ENCODE measurements around the gene NAV2.
"Not testable (repeated sequence)": the region's sequence is repeated elsewhere in the genome, so short reads cannot be mapped to it uniquely, and the experiment has no call there.

NAV2 gene

GRCh38 chr11:19894404-19894803 lies 181.8 kb downstream of the NAV2 start:
- Histone ChIP-seq H3K27me3 (ENCODE audit: control insufficient read depth, insufficient read depth, low read length) (no peaks in the 10 kb centered on the region), H3K4me1 (ENCODE audit: control insufficient read depth, insufficient read depth, low read length) (peaks cover 19% of the 10 kb centered on the region), H3K36me3 (ENCODE audit: insufficient read depth, low read length) (peaks cover 87% of the 10 kb centered on the region), H3K4me3 (ENCODE audit: low read length) (no peak overlapping the region), H3K9ac (ENCODE audit: low read depth, low read length) (no peak overlapping the region), H3K4me2 (ENCODE audit: low read length) (no peak overlapping the region), H3K9me3 (replicated peaks; ENCODE audit: low read length) (no peaks in the 10 kb centered on the region)

GRCh38 chr11:19895037-19895436 lies 182.4 kb downstream of the NAV2 start:
- not testable (repeated sequence) for H3K27me3 ChIP-seq (ENCODE audit: control insufficient read depth, insufficient read depth, low read length); H3K9ac ChIP-seq (ENCODE audit: low read depth, low read length)
- peaks cover 88% of the 10 kb centered on the region for H3K36me3 ChIP-seq (ENCODE audit: insufficient read depth, low read length)

GRCh38 chr11:19895776-19896175 lies 183.1 kb downstream of the NAV2 start:
- Histone ChIP-seq H3K4me1 (ENCODE audit: control insufficient read depth, insufficient read depth, low read length) (peaks cover 6% of the 10 kb centered on the region), H3K36me3 (ENCODE audit: insufficient read depth, low read length) (peaks cover 90% of the 10 kb centered on the region), H3K27me3 (ENCODE audit: control insufficient read depth, insufficient read depth, low read length) (no peaks in the 10 kb centered on the region), H3K9ac (ENCODE audit: low read depth, low read length) (no peak overlapping the region), H3K4me2 (ENCODE audit: low read length) (no peak overlapping the region), H3K9me3 (replicated peaks; ENCODE audit: low read length) (no peaks in the 10 kb centered on the region), H3K4me3 (ENCODE audit: low read length) (no peak overlapping the region)

More at GRCh38 chr11:19895037-19895436, 182.4 kb downstream of the NAV2 start:
- H3K4me1 ChIP-seq (ENCODE audit: control insufficient read depth, insufficient read depth, low read length): peaks cover 13% of the 10 kb centered on the region
- H3K4me2 ChIP-seq (ENCODE audit: low read length); H3K4me3 ChIP-seq (ENCODE audit: low read length); H3K9me3 ChIP-seq (replicated peaks; ENCODE audit: low read length): not testable (repeated sequence)

- no peaks in the 10 kb centered on the region for H3K27me3 ChIP-seq (ENCODE audit: control insufficient read depth, insufficient read depth, low read length)
- no peak overlapping the region for H3K4me2 ChIP-seq (ENCODE audit: low read length)
- H3K4me3 ChIP-seq (ENCODE audit: low read length): no peak overlapping the region
- H3K9me3 ChIP-seq (replicated peaks; ENCODE audit: low read length): no peaks in the 10 kb centered on the region
- H3K36me3 ChIP-seq (ENCODE audit: insufficient read depth, low read length): peaks cover 88% of the 10 kb centered on the region
- H3K9ac ChIP-seq (ENCODE audit: low read depth, low read length): no peak overlapping the region
- H3K4me1 ChIP-seq (ENCODE audit: control insufficient read depth, insufficient read depth, low read length): peaks cover 13% of the 10 kb centered on the region
Measured at GRCh38 chr11:19903620-19904069, 191.0 kb downstream of the NAV2 start.

GRCh38 chr11:19905280-19905853 lies 192.7 kb downstream of the NAV2 start:
- no peak overlapping the region for H3K9ac ChIP-seq (ENCODE audit: low read depth, low read length)

GRCh38 chr11:19906126-19906525 lies 193.5 kb downstream of the NAV2 start:
- no peak overlapping the region for H3K4me3 ChIP-seq (ENCODE audit: low read length)
- H3K4me2 ChIP-seq (ENCODE audit: low read length): no peak overlapping the region
- H3K9me3 ChIP-seq (replicated peaks; ENCODE audit: low read length): no peaks in the 10 kb centered on the region
- H3K36me3 ChIP-seq (ENCODE audit: insufficient read depth, low read length): peaks cover 82% of the 10 kb centered on the region
- H3K9ac ChIP-seq (ENCODE audit: low read depth, low read length): no peak overlapping the region
- H3K4me1 ChIP-seq (ENCODE audit: control insufficient read depth, insufficient read depth, low read length): peaks cover 13% of the 10 kb centered on the region
- no peaks in the 10 kb centered on the region for H3K27me3 ChIP-seq (ENCODE audit: control insufficient read depth, insufficient read depth, low read length)

More at GRCh38 chr11:19905280-19905853, 192.7 kb downstream of the NAV2 start:
- H3K4me2 ChIP-seq (ENCODE audit: low read length): no peak overlapping the region
- H3K27me3 ChIP-seq (ENCODE audit: control insufficient read depth, insufficient read depth, low read length): no peaks in the 10 kb centered on the region
- H3K4me1 ChIP-seq (ENCODE audit: control insufficient read depth, insufficient read depth, low read length): peaks cover 13% of the 10 kb centered on the region
- H3K36me3 ChIP-seq (ENCODE audit: insufficient read depth, low read length): peaks cover 83% of the 10 kb centered on the region
- H3K9me3 ChIP-seq (replicated peaks; ENCODE audit: low read length): no peaks in the 10 kb centered on the region
- H3K4me3 ChIP-seq (ENCODE audit: low read length): no peak overlapping the region

GRCh38 chr11:19907008-19907579 lies 194.5 kb downstream of the NAV2 start:
- H3K9me3 ChIP-seq (replicated peaks; ENCODE audit: low read length): no peaks in the 10 kb centered on the region
- no peak overlapping the region for H3K4me2 ChIP-seq (ENCODE audit: low read length)
- H3K27me3 ChIP-seq (ENCODE audit: control insufficient read depth, insufficient read depth, low read length): no peaks in the 10 kb centered on the region
- H3K9ac ChIP-seq (ENCODE audit: low read depth, low read length): no peak overlapping the region
- no peak overlapping the region for H3K4me3 ChIP-seq (ENCODE audit: low read length)
- peaks cover 81% of the 10 kb centered on the region for H3K36me3 ChIP-seq (ENCODE audit: insufficient read depth, low read length)
- peaks cover 17% of the 10 kb centered on the region for H3K4me1 ChIP-seq (ENCODE audit: control insufficient read depth, insufficient read depth, low read length)

- H3K4me2 ChIP-seq (ENCODE audit: low read length): no peak overlapping the region
- no peak overlapping the region for H3K4me3 ChIP-seq (ENCODE audit: low read length)
- H3K4me1 ChIP-seq (ENCODE audit: control insufficient read depth, insufficient read depth, low read length): peaks cover 25% of the 10 kb centered on the region
- H3K27me3 ChIP-seq (ENCODE audit: control insufficient read depth, insufficient read depth, low read length): no peaks in the 10 kb centered on the region
- no peak overlapping the region for H3K9ac ChIP-seq (ENCODE audit: low read depth, low read length)
- no peaks in the 10 kb centered on the region for H3K9me3 ChIP-seq (replicated peaks; ENCODE audit: low read length)
- H3K36me3 ChIP-seq (ENCODE audit: insufficient read depth, low read length): peaks cover 75% of the 10 kb centered on the region
Measured at GRCh38 chr11:19907839-19908238, 195.2 kb downstream of the NAV2 start.

GRCh38 chr11:19910931-19911330 lies 198.3 kb downstream of the NAV2 start:
- Histone ChIP-seq H3K9me3 (replicated peaks; ENCODE audit: low read length) (no peaks in the 10 kb centered on the region), H3K9ac (ENCODE audit: low read depth, low read length) (no peak overlapping the region), H3K4me2 (ENCODE audit: low read length) (no peak overlapping the region), H3K27me3 (ENCODE audit: control insufficient read depth, insufficient read depth, low read length) (no peaks in the 10 kb centered on the region), H3K4me1 (ENCODE audit: control insufficient read depth, insufficient read depth, low read length) (peaks cover 26% of the 10 kb centered on the region), H3K36me3 (ENCODE audit: insufficient read depth, low read length) (peaks cover 67% of the 10 kb centered on the region), H3K4me3 (ENCODE audit: low read length) (no peak overlapping the region)

- Histone ChIP-seq H3K4me1 (ENCODE audit: control insufficient read depth, insufficient read depth, low read length) (peaks cover 26% of the 10 kb centered on the region), H3K27me3 (ENCODE audit: control insufficient read depth, insufficient read depth, low read length) (no peaks in the 10 kb centered on the region), H3K4me2 (ENCODE audit: low read length) (no peak overlapping the region), H3K4me3 (ENCODE audit: low read length) (no peak overlapping the region), H3K9ac (ENCODE audit: low read depth, low read length) (no peak overlapping the region), H3K36me3 (ENCODE audit: insufficient read depth, low read length) (peaks cover 67% of the 10 kb centered on the region), H3K9me3 (replicated peaks; ENCODE audit: low read length) (no peaks in the 10 kb centered on the region)
Measured at GRCh38 chr11:19912115-19912957, 199.7 kb downstream of the NAV2 start.

- Histone ChIP-seq H3K36me3 (ENCODE audit: insufficient read depth, low read length) (peaks cover 67% of the 10 kb centered on the region), H3K4me1 (ENCODE audit: control insufficient read depth, insufficient read depth, low read length) (peaks cover 32% of the 10 kb centered on the region), H3K4me3 (ENCODE audit: low read length) (no peak overlapping the region), H3K9me3 (replicated peaks; ENCODE audit: low read length) (no peaks in the 10 kb centered on the region), H3K27me3 (ENCODE audit: control insufficient read depth, insufficient read depth, low read length) (no peaks in the 10 kb centered on the region), H3K4me2 (ENCODE audit: low read length) (no peak overlapping the region), H3K9ac (ENCODE audit: low read depth, low read length) (no peak overlapping the region)
Measured at GRCh38 chr11:19912958-19913892, 200.6 kb downstream of the NAV2 start.

All from skeletal muscle satellite cell (primary cell).